WTC11 (cell line): Measurements from ENCODE around the gene PRKCZ. TPM values are rescaled to one million over a fixed set of nuclear protein-coding genes. Genes with fewer than 3 reads are reported as not detected.
A peak's percentile ranks its signal among the peaks of the same experiment; 100 is the strongest.

Experiments used
- CREM ChIP-seq: sonication (generic); formaldehyde crosslinking; IDR thresholded peaks from 2 replicates; pipeline ENCODE4 v1.8.1; 2022; ENCODE audit warnings: mild to moderate bottlenecking, missing genetic modification reagents, moderate library complexity
- NFATC4 ChIP-seq: fragments of 250-450 bp; sonication (Bioruptor Pico); IDR thresholded peaks from 2 replicates; pipeline ENCODE4 v1.9.0; 2021; ENCODE audit warnings: mild to moderate bottlenecking
- NFYB ChIP-seq: sonication (generic); formaldehyde crosslinking; conservative IDR thresholded peaks from 2 replicates; pipeline ENCODE4 v1.8.0; 2022; ENCODE audit warnings: low read depth, missing genetic modification reagents
- NR3C1 ChIP-seq: sonication (generic); formaldehyde crosslinking; conservative IDR thresholded peaks from 2 replicates; pipeline ENCODE4 v1.8.1; 2023; ENCODE audit warnings: low read depth, mild to moderate bottlenecking, missing genetic modification reagents
- SMAD4 ChIP-seq: sonication (generic); formaldehyde crosslinking; IDR thresholded peaks from 2 replicates; pipeline ENCODE4 v1.8.0; 2022; ENCODE audit warnings: mild to moderate bottlenecking, missing genetic modification reagents
- TEAD1 ChIP-seq: sonication (generic); formaldehyde crosslinking; IDR thresholded peaks from 2 replicates; pipeline ENCODE4 v1.8.0; 2022; ENCODE audit warnings: mild to moderate bottlenecking, missing genetic modification reagents
- total RNA-seq: library from RNA; stranded (reverse); gene quantifications from 3 replicates; pipeline ENCODE4 v1.2.3, GENCODE V29; 2021
- TF ChIP-seq, protein P1 (sequence below): sonication (generic); formaldehyde crosslinking; IDR thresholded peaks from 2 replicates; pipeline ENCODE4 v1.8.1; 2023; ENCODE audit warnings: mild to moderate bottlenecking, missing genetic modification reagents, borderline replicate concordance
- TF ChIP-seq, protein P2 (sequence below): fragments of 250-450 bp; sonication (Bioruptor Pico); conservative IDR thresholded peaks from 2 replicates; pipeline ENCODE4 v1.9.0; 2021; ENCODE audit warnings: mild to moderate bottlenecking
- TF ChIP-seq, protein P3 (sequence below): fragments of 250-450 bp; sonication (Bioruptor Pico); IDR thresholded peaks from 2 replicates; pipeline ENCODE4 v1.9.0; 2021; ENCODE audit warnings: moderate library complexity, mild to moderate bottlenecking, inconsistent platforms, borderline replicate concordance
- TF ChIP-seq, protein P4 (sequence below): sonication (generic); formaldehyde crosslinking; IDR thresholded peaks from 2 replicates; pipeline ENCODE4 v1.8.1; 2023; ENCODE audit warnings: mild to moderate bottlenecking, missing genetic modification reagents
- TF ChIP-seq, protein P5 (sequence below): fragments of 250-450 bp; sonication (Bioruptor Pico); IDR thresholded peaks from 2 replicates; pipeline ENCODE4 v1.8.0; 2021; ENCODE audit warnings: mild to moderate bottlenecking
- TF ChIP-seq, protein P6 (sequence below): sonication (generic); formaldehyde crosslinking; IDR thresholded peaks from 2 replicates; pipeline ENCODE4 v1.8.0; 2022; ENCODE audit warnings: mild to moderate bottlenecking, missing genetic modification reagents
- TF ChIP-seq, protein P7 (sequence below): sonication (generic); formaldehyde crosslinking; IDR thresholded peaks from 2 replicates; pipeline ENCODE4 v1.8.1; 2022; ENCODE audit warnings: low read depth, missing genetic modification reagents, borderline replicate concordance
- TF ChIP-seq, protein P8 (sequence below): sonication (generic); formaldehyde crosslinking; IDR thresholded peaks from 2 replicates; pipeline ENCODE4 v1.8.1; 2022; ENCODE audit warnings: low read depth, mild to moderate bottlenecking, moderate library complexity, missing genetic modification reagents, borderline replicate concordance

Gene PRKCZ
- total RNA-seq, 1 experiment from 2014 or later, result 52.5 TPM

DNA sequence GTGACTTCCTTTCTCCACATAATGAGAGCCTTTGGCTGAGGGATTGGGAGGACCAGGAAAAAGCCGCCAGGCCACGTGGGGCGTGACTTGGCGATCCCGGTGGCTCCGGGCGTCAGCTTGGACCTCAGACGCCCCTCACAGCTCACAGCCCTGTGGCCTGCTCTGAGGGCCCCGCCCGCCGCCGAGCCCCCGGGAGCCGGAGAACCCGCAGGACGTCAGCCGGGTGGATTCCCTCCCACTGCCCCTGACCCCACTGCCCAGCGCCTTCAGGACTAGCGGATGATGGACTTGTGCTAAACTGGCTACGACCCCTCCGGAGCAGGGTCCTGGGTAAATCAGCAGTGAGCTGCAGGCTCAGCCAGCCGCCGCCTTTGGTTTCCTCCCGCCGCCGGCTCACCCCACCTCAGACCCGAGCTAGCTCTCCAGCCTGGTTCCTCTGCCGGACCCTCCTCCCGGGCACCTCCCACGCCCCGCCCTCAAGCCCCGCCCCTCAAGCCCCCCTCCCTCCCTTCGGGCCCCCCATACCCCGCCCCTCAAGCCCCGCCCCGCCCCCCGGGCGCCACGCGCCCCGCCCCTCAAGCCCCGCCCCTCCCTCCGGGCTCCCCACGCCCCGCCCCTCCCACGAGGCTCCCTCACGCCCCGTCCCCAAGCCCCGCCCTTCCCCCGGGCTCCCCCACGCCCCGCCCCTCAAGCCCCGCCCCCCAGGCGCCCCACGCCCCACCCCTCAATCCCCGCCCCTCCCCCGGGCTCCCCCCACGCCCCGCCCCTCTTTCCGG lies 154.4 kb downstream of the PRKCZ start (continued):
- TF ChIP-seq, protein P1, sequence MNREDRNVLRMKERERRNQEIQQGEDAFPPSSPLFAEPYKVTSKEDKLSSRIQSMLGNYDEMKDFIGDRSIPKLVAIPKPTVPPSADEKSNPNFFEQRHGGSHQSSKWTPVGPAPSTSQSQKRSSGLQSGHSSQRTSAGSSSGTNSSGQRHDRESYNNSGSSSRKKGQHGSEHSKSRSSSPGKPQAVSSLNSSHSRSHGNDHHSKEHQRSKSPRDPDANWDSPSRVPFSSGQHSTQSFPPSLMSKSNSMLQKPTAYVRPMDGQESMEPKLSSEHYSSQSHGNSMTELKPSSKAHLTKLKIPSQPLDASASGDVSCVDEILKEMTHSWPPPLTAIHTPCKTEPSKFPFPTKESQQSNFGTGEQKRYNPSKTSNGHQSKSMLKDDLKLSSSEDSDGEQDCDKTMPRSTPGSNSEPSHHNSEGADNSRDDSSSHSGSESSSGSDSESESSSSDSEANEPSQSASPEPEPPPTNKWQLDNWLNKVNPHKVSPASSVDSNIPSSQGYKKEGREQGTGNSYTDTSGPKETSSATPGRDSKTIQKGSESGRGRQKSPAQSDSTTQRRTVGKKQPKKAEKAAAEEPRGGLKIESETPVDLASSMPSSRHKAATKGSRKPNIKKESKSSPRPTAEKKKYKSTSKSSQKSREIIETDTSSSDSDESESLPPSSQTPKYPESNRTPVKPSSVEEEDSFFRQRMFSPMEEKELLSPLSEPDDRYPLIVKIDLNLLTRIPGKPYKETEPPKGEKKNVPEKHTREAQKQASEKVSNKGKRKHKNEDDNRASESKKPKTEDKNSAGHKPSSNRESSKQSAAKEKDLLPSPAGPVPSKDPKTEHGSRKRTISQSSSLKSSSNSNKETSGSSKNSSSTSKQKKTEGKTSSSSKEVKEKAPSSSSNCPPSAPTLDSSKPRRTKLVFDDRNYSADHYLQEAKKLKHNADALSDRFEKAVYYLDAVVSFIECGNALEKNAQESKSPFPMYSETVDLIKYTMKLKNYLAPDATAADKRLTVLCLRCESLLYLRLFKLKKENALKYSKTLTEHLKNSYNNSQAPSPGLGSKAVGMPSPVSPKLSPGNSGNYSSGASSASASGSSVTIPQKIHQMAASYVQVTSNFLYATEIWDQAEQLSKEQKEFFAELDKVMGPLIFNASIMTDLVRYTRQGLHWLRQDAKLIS, result no peak
- TF ChIP-seq, protein P2, sequence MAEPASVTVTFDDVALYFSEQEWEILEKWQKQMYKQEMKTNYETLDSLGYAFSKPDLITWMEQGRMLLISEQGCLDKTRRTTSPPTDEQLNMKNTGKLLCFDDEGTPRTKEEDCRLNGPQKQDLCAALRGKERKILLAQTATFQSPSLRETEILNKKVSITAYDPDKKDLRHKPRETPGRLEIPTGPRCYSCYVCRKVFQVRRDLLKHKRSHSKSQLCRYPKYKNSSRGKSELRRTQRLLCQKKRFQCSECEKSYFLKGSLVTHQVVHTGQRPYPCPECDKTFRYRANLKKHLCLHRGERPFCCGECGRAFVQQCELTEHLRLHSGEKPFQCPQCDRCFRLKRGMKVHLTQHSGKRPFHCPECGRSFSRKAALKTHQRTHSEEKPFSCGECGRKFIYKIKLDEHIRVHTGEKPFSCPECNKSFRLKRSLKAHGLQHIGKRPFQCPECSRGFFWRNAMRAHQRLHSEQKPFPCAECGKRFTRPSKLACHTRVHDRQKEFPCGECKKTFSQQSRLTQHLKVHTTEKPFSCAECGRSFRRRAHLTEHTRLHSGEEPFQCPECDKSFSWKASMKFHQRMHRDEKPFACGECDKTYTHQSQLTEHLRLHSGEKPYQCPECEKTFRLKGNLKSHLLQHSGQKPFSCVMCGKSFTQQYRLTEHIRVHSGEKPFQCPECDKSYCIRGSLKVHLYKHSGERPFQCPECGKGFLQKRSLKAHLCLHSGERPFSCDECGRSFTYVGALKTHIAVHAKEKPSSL (CRISPR knock-in tag), result no peak
- no peak for TF ChIP-seq NFATC4
- TF ChIP-seq, protein P3, sequence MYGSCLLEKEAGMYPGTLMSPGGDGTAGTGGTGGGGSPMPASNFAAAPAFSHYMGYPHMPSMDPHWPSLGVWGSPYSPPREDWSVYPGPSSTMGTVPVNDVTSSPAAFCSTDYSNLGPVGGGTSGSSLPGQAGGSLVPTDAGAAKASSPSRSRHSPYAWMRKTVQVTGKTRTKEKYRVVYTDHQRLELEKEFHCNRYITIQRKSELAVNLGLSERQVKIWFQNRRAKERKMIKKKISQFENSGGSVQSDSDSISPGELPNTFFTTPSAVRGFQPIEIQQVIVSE (CRISPR knock-in tag), result no peak
- no peak for TF ChIP-seq CREM (CRISPR knock-in tag)
- TF ChIP-seq, protein P4, sequence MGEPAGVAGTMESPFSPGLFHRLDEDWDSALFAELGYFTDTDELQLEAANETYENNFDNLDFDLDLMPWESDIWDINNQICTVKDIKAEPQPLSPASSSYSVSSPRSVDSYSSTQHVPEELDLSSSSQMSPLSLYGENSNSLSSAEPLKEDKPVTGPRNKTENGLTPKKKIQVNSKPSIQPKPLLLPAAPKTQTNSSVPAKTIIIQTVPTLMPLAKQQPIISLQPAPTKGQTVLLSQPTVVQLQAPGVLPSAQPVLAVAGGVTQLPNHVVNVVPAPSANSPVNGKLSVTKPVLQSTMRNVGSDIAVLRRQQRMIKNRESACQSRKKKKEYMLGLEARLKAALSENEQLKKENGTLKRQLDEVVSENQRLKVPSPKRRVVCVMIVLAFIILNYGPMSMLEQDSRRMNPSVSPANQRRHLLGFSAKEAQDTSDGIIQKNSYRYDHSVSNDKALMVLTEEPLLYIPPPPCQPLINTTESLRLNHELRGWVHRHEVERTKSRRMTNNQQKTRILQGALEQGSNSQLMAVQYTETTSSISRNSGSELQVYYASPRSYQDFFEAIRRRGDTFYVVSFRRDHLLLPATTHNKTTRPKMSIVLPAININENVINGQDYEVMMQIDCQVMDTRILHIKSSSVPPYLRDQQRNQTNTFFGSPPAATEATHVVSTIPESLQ (CRISPR knock-in tag), result no peak
- TF ChIP-seq, protein P5, sequence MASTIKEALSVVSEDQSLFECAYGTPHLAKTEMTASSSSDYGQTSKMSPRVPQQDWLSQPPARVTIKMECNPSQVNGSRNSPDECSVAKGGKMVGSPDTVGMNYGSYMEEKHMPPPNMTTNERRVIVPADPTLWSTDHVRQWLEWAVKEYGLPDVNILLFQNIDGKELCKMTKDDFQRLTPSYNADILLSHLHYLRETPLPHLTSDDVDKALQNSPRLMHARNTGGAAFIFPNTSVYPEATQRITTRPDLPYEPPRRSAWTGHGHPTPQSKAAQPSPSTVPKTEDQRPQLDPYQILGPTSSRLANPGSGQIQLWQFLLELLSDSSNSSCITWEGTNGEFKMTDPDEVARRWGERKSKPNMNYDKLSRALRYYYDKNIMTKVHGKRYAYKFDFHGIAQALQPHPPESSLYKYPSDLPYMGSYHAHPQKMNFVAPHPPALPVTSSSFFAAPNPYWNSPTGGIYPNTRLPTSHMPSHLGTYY (CRISPR knock-in tag), result no peak
- TF ChIP-seq, protein P6, sequence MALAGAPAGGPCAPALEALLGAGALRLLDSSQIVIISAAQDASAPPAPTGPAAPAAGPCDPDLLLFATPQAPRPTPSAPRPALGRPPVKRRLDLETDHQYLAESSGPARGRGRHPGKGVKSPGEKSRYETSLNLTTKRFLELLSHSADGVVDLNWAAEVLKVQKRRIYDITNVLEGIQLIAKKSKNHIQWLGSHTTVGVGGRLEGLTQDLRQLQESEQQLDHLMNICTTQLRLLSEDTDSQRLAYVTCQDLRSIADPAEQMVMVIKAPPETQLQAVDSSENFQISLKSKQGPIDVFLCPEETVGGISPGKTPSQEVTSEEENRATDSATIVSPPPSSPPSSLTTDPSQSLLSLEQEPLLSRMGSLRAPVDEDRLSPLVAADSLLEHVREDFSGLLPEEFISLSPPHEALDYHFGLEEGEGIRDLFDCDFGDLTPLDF (CRISPR knock-in tag), result no peak
- TF ChIP-seq TEAD1 (CRISPR knock-in tag), result 0 out of 2 replicates have a peak, but pooled peaks have one; percentile 34
- TF ChIP-seq, protein P7, sequence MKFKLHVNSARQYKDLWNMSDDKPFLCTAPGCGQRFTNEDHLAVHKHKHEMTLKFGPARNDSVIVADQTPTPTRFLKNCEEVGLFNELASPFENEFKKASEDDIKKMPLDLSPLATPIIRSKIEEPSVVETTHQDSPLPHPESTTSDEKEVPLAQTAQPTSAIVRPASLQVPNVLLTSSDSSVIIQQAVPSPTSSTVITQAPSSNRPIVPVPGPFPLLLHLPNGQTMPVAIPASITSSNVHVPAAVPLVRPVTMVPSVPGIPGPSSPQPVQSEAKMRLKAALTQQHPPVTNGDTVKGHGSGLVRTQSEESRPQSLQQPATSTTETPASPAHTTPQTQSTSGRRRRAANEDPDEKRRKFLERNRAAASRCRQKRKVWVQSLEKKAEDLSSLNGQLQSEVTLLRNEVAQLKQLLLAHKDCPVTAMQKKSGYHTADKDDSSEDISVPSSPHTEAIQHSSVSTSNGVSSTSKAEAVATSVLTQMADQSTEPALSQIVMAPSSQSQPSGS (CRISPR knock-in tag), result no peak
- TF ChIP-seq SMAD4 (CRISPR knock-in tag), result no peak
- TF ChIP-seq, protein P8, sequence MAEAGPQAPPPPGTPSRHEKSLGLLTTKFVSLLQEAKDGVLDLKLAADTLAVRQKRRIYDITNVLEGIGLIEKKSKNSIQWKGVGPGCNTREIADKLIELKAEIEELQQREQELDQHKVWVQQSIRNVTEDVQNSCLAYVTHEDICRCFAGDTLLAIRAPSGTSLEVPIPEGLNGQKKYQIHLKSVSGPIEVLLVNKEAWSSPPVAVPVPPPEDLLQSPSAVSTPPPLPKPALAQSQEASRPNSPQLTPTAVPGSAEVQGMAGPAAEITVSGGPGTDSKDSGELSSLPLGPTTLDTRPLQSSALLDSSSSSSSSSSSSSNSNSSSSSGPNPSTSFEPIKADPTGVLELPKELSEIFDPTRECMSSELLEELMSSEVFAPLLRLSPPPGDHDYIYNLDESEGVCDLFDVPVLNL (CRISPR knock-in tag), result no peak
- TF ChIP-seq NR3C1, result no peak
- no peak for TF ChIP-seq NFYB (CRISPR knock-in tag)
